Hepatocyte (in vitro differentiated cells): Measurements from ENCODE around the gene SIX2.

Source experiments
- EZH2phosphoT487 ChIP-seq: fragments of 200-600 bp; sonication (generic); IDR thresholded peaks from one replicate; pipeline ENCODE4 v1.6.1; 2018; ENCODE audit warnings: antibody characterized with exemption, mild to moderate bottlenecking, low read depth, moderate library complexity; ENCODE audit not compliant: unreplicated experiment, severe bottlenecking
- TF ChIP-seq, protein P1 (sequence below): fragments of 200-600 bp; sonication (generic); IDR thresholded peaks from 2 replicates; pipeline ENCODE4 v1.5.1; 2016; ENCODE audit warnings: antibody characterized with exemption, mild to moderate bottlenecking; ENCODE audit not compliant: poor library complexity

DNA sequence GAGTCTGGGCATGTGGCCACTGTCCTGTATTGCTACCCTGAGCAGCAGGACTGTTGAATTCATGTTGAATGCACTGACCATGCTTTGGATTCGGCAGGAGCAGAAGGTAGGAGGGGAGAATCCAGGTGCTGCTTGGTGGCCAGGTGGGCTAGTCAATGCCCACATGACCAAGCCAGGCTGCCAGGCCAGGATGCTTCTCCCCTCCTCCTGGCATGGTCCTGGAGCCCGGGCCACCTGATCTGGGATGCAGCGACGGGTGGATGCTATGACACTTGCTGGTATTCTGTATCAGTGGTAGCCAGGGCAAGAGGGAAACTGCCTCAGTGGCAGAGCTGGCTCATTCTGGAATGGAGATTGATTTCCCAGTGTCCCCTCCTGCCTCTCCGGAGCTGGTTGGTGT lies 14.8 kb upstream of the SIX2 start:
- TF ChIP-seq, protein P1, sequence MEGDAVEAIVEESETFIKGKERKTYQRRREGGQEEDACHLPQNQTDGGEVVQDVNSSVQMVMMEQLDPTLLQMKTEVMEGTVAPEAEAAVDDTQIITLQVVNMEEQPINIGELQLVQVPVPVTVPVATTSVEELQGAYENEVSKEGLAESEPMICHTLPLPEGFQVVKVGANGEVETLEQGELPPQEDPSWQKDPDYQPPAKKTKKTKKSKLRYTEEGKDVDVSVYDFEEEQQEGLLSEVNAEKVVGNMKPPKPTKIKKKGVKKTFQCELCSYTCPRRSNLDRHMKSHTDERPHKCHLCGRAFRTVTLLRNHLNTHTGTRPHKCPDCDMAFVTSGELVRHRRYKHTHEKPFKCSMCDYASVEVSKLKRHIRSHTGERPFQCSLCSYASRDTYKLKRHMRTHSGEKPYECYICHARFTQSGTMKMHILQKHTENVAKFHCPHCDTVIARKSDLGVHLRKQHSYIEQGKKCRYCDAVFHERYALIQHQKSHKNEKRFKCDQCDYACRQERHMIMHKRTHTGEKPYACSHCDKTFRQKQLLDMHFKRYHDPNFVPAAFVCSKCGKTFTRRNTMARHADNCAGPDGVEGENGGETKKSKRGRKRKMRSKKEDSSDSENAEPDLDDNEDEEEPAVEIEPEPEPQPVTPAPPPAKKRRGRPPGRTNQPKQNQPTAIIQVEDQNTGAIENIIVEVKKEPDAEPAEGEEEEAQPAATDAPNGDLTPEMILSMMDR: no peak
- TF ChIP-seq EZH2phosphoT487: no peak
